ENCODE results near the gene MDM2. TPM values are rescaled to one million over a fixed set of nuclear protein-coding genes. Genes with fewer than 3 reads are reported as not detected.

The MDM2 gene
- total and polyA plus RNA-seq, 2 experiments from 2014 or later = 80.4 to 111 TPM

- DNase-seq = no peak
- Histone ChIP-seq H3K9ac (no peak overlapping the region), H3K4me1 (ENCODE audit: insufficient read depth) (0 out of 2 replicates have a peak, but pooled peaks cover 5% of the 10 kb centered on the region), H3K79me2 (ENCODE audit: insufficient read depth) (no peaks in the 10 kb centered on the region), H3K36me3 (ENCODE audit: low read depth) (no peaks in the 10 kb centered on the region), H4K20me1 (ENCODE audit: insufficient read depth) (no peaks in the 10 kb centered on the region), H3K27me3 (replicated peaks; ENCODE audit: insufficient read depth) (no peaks in the 10 kb centered on the region), H2AFZ (no peak overlapping the region), H3K4me3 (no peak overlapping the region), H3F3A (ENCODE audit: insufficient read depth) (no peaks in the 10 kb centered on the region), H3K9me3 (ENCODE audit: low read depth) (no peaks in the 10 kb centered on the region), H3K27ac (no peak overlapping the region), H3K4me2 (ENCODE audit: unreplicated experiment) (no peak overlapping the region), H3K9me2 (ENCODE audit: insufficient read depth) (no peaks in the 10 kb centered on the region)
- 74 to 80% methylated on average over 9 of the region's 9 CpGs for WGBS, 2 experiments (ENCODE audit: low coverage in 1 of 2, low lambda C conversion rate in 2 of 2, missing lambda C conversion rate in 2 of 2)
- no peak for TF ChIP-seq EZH2phosphoT487 (IDR thresholded peaks at IDR 0.05; ENCODE audit: insufficient read depth, low read depth)
- TF ChIP-seq EZH2 (IDR thresholded peaks at IDR 0.05; ENCODE audit: insufficient read depth, poor library complexity, severe bottlenecking) = no peak
- in situ Hi-C loops (cut with MboI) = loop anchor here (25.0 kb wide), 1 partner anchor 372 kb away; the partner anchor contains the start of gene CPSF6
Observed at GRCh38 chr12:68865399-68866164, 57.6 kb downstream of the MDM2 start.

- 53 to 56% methylated on average over 6 of the region's 6 CpGs for WGBS, 2 experiments (ENCODE audit: low coverage in 1 of 2, low lambda C conversion rate in 2 of 2, missing lambda C conversion rate in 2 of 2)
- no peak overlapping the region for H3K9ac ChIP-seq
- no peaks in the 10 kb centered on the region for H3F3A ChIP-seq (ENCODE audit: insufficient read depth)
- H3K9me3 ChIP-seq (ENCODE audit: low read depth) = no peaks in the 10 kb centered on the region
- H2AFZ ChIP-seq = no peak overlapping the region
- H3K4me3 ChIP-seq = no peak overlapping the region
- DNase-seq = no peak
- no peak overlapping the region for H3K27ac ChIP-seq
- no peak overlapping the region for H3K4me2 ChIP-seq (ENCODE audit: unreplicated experiment)
- H3K4me1 ChIP-seq (ENCODE audit: insufficient read depth) = 0 out of 2 replicates have a peak, but pooled peaks cover 5% of the 10 kb centered on the region
- H3K9me2 ChIP-seq (ENCODE audit: insufficient read depth) = no peaks in the 10 kb centered on the region
- H3K36me3 ChIP-seq (ENCODE audit: low read depth) = no peaks in the 10 kb centered on the region
- H3K27me3 ChIP-seq (replicated peaks; ENCODE audit: insufficient read depth) = no peaks in the 10 kb centered on the region
- TF ChIP-seq EZH2phosphoT487 (IDR thresholded peaks at IDR 0.05; ENCODE audit: insufficient read depth, low read depth) (no peak), EZH2 (IDR thresholded peaks at IDR 0.05; ENCODE audit: insufficient read depth, poor library complexity, severe bottlenecking) (no peak)
- H3K79me2 ChIP-seq (ENCODE audit: insufficient read depth) = no peaks in the 10 kb centered on the region
- no peaks in the 10 kb centered on the region for H4K20me1 ChIP-seq (ENCODE audit: insufficient read depth)
- in situ Hi-C loops (cut with MboI) = loop anchor here (25.0 kb wide), 1 partner anchor 370 kb away; the partner anchor contains the start of gene CPSF6
Observed at GRCh38 chr12:68866950-68867349, 59.0 kb downstream of the MDM2 start.

GRCh38 chr12:68867606-68868005, 59.6 kb downstream of the MDM2 start:
- H3K79me2 ChIP-seq (ENCODE audit: insufficient read depth) = no peaks in the 10 kb centered on the region
- in situ Hi-C loops (cut with MboI) = loop anchor here (25.0 kb wide), 1 partner anchor 370 kb away; the partner anchor contains the start of gene CPSF6
- no peak for DNase-seq
- no peaks in the 10 kb centered on the region for H3K9me2 ChIP-seq (ENCODE audit: insufficient read depth)
- H3F3A ChIP-seq (ENCODE audit: insufficient read depth) = no peaks in the 10 kb centered on the region
- WGBS, 2 experiments (ENCODE audit: low coverage in 1 of 2, low lambda C conversion rate in 2 of 2, missing lambda C conversion rate in 2 of 2) = 91% methylated on average over 5 of the region's 5 CpGs
- H3K9me3 ChIP-seq (ENCODE audit: low read depth) = no peaks in the 10 kb centered on the region
- H3K4me2 ChIP-seq (ENCODE audit: unreplicated experiment) = no peak overlapping the region
- no peaks in the 10 kb centered on the region for H3K27me3 ChIP-seq (replicated peaks; ENCODE audit: insufficient read depth)
- no peak overlapping the region for H3K27ac ChIP-seq
- H3K4me3 ChIP-seq = no peak overlapping the region
- TF ChIP-seq EZH2phosphoT487 (IDR thresholded peaks at IDR 0.05; ENCODE audit: insufficient read depth, low read depth) = no peak
- no peak for TF ChIP-seq EZH2 (IDR thresholded peaks at IDR 0.05; ENCODE audit: insufficient read depth, poor library complexity, severe bottlenecking)
- no peak overlapping the region for H3K9ac ChIP-seq
- H3K36me3 ChIP-seq (ENCODE audit: low read depth) = no peaks in the 10 kb centered on the region
- H3K4me1 ChIP-seq (ENCODE audit: insufficient read depth) = 0 out of 2 replicates have a peak, but pooled peaks cover 5% of the 10 kb centered on the region
- H2AFZ ChIP-seq = no peak overlapping the region
- H4K20me1 ChIP-seq (ENCODE audit: insufficient read depth) = no peaks in the 10 kb centered on the region

GRCh38 chr12:68868043-68868790, 60.2 kb downstream of the MDM2 start:
- no peak for DNase-seq
- TF ChIP-seq EZH2 (IDR thresholded peaks at IDR 0.05; ENCODE audit: insufficient read depth, poor library complexity, severe bottlenecking) (no peak), EZH2phosphoT487 (IDR thresholded peaks at IDR 0.05; ENCODE audit: insufficient read depth, low read depth) (no peak)
- Histone ChIP-seq H3K4me3 (no peak overlapping the region), H2AFZ (no peak overlapping the region), H3K9me2 (ENCODE audit: insufficient read depth) (no peaks in the 10 kb centered on the region), H3F3A (ENCODE audit: insufficient read depth) (no peaks in the 10 kb centered on the region), H3K36me3 (ENCODE audit: low read depth) (no peaks in the 10 kb centered on the region), H3K9me3 (ENCODE audit: low read depth) (no peaks in the 10 kb centered on the region), H3K27me3 (replicated peaks; ENCODE audit: insufficient read depth) (no peaks in the 10 kb centered on the region), H3K27ac (no peak overlapping the region), H3K4me1 (ENCODE audit: insufficient read depth) (0 out of 2 replicates have a peak, but pooled peaks cover 5% of the 10 kb centered on the region), H3K9ac (no peak overlapping the region), H3K79me2 (ENCODE audit: insufficient read depth) (no peaks in the 10 kb centered on the region), H4K20me1 (ENCODE audit: insufficient read depth) (no peaks in the 10 kb centered on the region), H3K4me2 (ENCODE audit: unreplicated experiment) (no peak overlapping the region)
- in situ Hi-C loops (cut with MboI) = loop anchor here (25.0 kb wide), 1 partner anchor 369 kb away; the partner anchor contains the start of gene CPSF6
- 87 to 88% methylated on average over 10 of the region's 10 CpGs for WGBS, 2 experiments (ENCODE audit: low coverage in 1 of 2, low lambda C conversion rate in 2 of 2, missing lambda C conversion rate in 2 of 2)
